Measurements from ENCODE around the gene FGD4. TPM values are rescaled to one million over a fixed set of nuclear protein-coding genes. Genes with fewer than 3 reads are reported as not detected.
"Not testable (repeated sequence)": the region's sequence is repeated elsewhere in the genome, so short reads cannot be mapped to it uniquely, and the experiment has no call there.

Gene FGD4
- total RNA-seq, 1 experiment from 2014 or later = 54.3 TPM

DNA sequence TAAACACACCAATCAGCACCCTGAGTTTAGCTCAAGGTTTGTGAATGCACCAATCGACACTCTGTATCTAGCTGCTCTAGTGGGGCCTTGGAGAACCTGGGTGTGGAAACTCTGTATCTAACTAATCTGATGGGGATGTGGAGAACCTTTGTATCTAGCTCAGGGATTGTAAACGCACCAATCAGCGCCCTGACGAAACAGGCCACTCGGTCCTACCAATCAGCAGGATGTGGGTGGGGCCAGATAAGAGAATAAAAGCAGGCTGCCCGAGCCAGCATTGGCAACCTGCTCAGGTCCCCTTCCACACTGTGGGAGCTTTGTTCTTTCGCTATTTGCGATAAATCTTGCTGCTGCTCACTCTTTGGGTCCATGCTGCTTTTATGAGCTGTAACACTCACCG lies 127.0 kb downstream of the FGD4 start:
- H3K4me3 Mint-ChIP-seq; H2AFZ ChIP-seq (ENCODE audit: low read length); H3K79me1 ChIP-seq (ENCODE audit: insufficient read depth, low read depth, low read length, poor library complexity, severe bottlenecking); H3K9me3 ChIP-seq (ENCODE audit: control insufficient read depth, low read depth, low read length); H2AK5ac ChIP-seq (ENCODE audit: insufficient read length, low read length); H2BK20ac ChIP-seq (ENCODE audit: low read depth, low read length, poor library complexity, severe bottlenecking); H3K9me3 Mint-ChIP-seq; H4K5ac ChIP-seq (ENCODE audit: insufficient read length, low read depth, low read length); H3K27me3 Mint-ChIP-seq (ENCODE audit: low read depth); H3K27ac ChIP-seq (ENCODE audit: insufficient read length, low read depth, low read length); H3K4me1 ChIP-seq (ENCODE audit: insufficient read depth, low read length); H2BK15ac ChIP-seq (ENCODE audit: low read depth, low read length); H3K9ac ChIP-seq (ENCODE audit: extremely low read depth, insufficient read length, low read length); H3K4ac ChIP-seq (ENCODE audit: low read depth, low read length); H3K23me2 ChIP-seq (ENCODE audit: insufficient read length, low read depth, low read length, poor library complexity, severe bottlenecking); H4K20me1 ChIP-seq (ENCODE audit: control insufficient read depth, insufficient read depth, insufficient read length); H4K91ac ChIP-seq (ENCODE audit: insufficient read length, low read depth, low read length); H3K27me3 ChIP-seq (ENCODE audit: insufficient read depth, low read length); H3T11ph ChIP-seq (ENCODE audit: low read length); H2BK5ac ChIP-seq (ENCODE audit: insufficient read length, low read length); H2BK120ac ChIP-seq (ENCODE audit: low read depth, low read length, poor library complexity, severe bottlenecking); H3K4me2 ChIP-seq (ENCODE audit: insufficient read depth, insufficient read length, low read length); H3K79me2 ChIP-seq (ENCODE audit: insufficient read depth, low read length); H4K8ac ChIP-seq (replicated peaks; ENCODE audit: insufficient read length, low read depth, low read length); H3K14ac ChIP-seq (ENCODE audit: insufficient read depth, low read length); DNase-seq; H2BK12ac ChIP-seq (ENCODE audit: insufficient read length, low read depth, low read length); H3K56ac ChIP-seq (ENCODE audit: insufficient read length, low read depth, low read length); H3K18ac ChIP-seq (ENCODE audit: insufficient read length, low read depth, low read length); H3K23ac ChIP-seq (ENCODE audit: insufficient read length, low read depth, low read length): not testable (repeated sequence)
- H3K4me1 Mint-ChIP-seq = peaks cover 19 to 25% of the 10 kb centered on the region in 2 experiments
- peak overlapping the region in 2 of 3 experiments; percentile 63 to 81; a peak in 3 of 7 replicates for H3K27ac Mint-ChIP-seq
- H3K36me3 Mint-ChIP-seq (ENCODE audit: insufficient read depth in 1 of 3, low read depth in 3 of 3) = peaks cover 4 to 15% (median 14%) of the 10 kb centered on the region in 3 experiments; a peak in 6 of 7 replicates
- WGBS (ENCODE audit: extremely low coverage, insufficient read length, low lambda C conversion rate) = no CpG with 5 or more reads among the region's 9 CpGs
